Kidney (tissue), 22 donors: ENCODE data around the gene TTC39C. TPM values are rescaled to one million over a fixed set of nuclear protein-coding genes. Genes with fewer than 3 reads are reported as not detected.

ENCODE experiments used
- DNase-seq, 5 donors: peaks; one replicate each; pipeline ENCODE4 v3.0.0-alpha.2; 2013 to 2020
- FAIRE-seq: peaks from 2 replicates; lab custom pipeline; 2012; peaks lifted over from hg19 to GRCh38; lab: Jason Lieb, UNC
- H3K27ac ChIP-seq, 2 donors: one replicate each; pipeline ENCODE4 v1.7.0; 2013; ENCODE audit warnings: low read depth in 2 of 2, low read length in 2 of 2, inconsistent platforms in 1 of 2
- H3K27me3 ChIP-seq: one replicate; pipeline ENCODE4 v1.7.1; 2013; ENCODE audit warnings: low read length, inconsistent platforms; ENCODE audit not compliant: control insufficient read depth, insufficient read depth
- H3K36me3 ChIP-seq, 3 donors: one replicate each; pipeline versions ENCODE4 v1.7.0 to v1.7.1; 2013; ENCODE audit warnings: low read length in 3 of 3, control low read depth in 1 of 3, inconsistent platforms in 1 of 3; ENCODE audit not compliant: insufficient read depth in 3 of 3, control insufficient read depth in 2 of 3
- H3K4me1 ChIP-seq, 3 donors: one replicate each; pipeline versions ENCODE4 v1.7.0 to v1.7.1; 2013; ENCODE audit warnings: low read length in 3 of 3, inconsistent platforms in 1 of 3, low read depth in 1 of 3; ENCODE audit not compliant: control insufficient read depth in 2 of 3, insufficient read depth in 2 of 3
- H3K4me3 ChIP-seq, 3 donors: one replicate each; pipeline versions ENCODE4 v1.7.0 to v1.8.1; 2013; ENCODE audit warnings: low read length in 3 of 3, control low read depth in 1 of 3, inconsistent platforms in 1 of 3
- H3K9ac ChIP-seq, 3 donors: one replicate each; pipeline versions ENCODE4 v1.7.0 to v1.7.1; 2013; ENCODE audit warnings: low read length in 3 of 3, control low read depth in 1 of 3, inconsistent platforms in 1 of 3
- H3K9me3 ChIP-seq, 3 donors: one replicate each; pipeline versions ENCODE4 v1.7.0 to v1.7.1; 2013; ENCODE audit warnings: low read length in 3 of 3, control low read depth in 1 of 3, inconsistent platforms in 1 of 3; ENCODE audit not compliant: control insufficient read depth in 2 of 3, insufficient read depth in 1 of 3
- intact Hi-C: fragments of 100-400 bp; cut with DNase I; formaldehyde crosslinking; loops from one replicate; pipeline ENCODE4 v1.11.1; 2022
- long read RNA-seq, 10 donors: library from polyadenylated mRNA in 1 of 10; unstranded in 1 of 10; transcript quantifications; one replicate each; pipeline ENCODE4 v2.0.0 and lab custom pipeline, GENCODE V29; 2021 to 2026
- polyA plus RNA-seq: library from polyadenylated mRNA; stranded (reverse); fragments of 350-450 nt; fragmentation: Illumina TruSeq; extraction: RNeasy Lipid Tissue Mini Kit (QIAGEN cat#74804); gene quantifications from one replicate; pipeline ENCODE4 v1.2.3, GENCODE V29; 2014; ENCODE audit warnings: low read depth, low replicate concordance; ENCODE audit not compliant: insufficient read depth
- total RNA-seq: library from RNA; stranded (reverse); fragmentation: NEBNext Ultra II Directional; extraction: Animal tissue kit (Norgen Biotek cat#: 25700); gene quantifications from one replicate; pipeline ENCODE4 v1.2.1, GENCODE V29; 2021
- TF ChIP-seq, protein P1 (sequence below): IDR thresholded peaks from 3 replicates; pipeline ENCODE4 v1.5.1; 2012; ENCODE audit warnings: mild to moderate bottlenecking, moderate library complexity, borderline replicate concordance; ENCODE audit not compliant: insufficient read depth; ENCODE audit errors: extremely low read depth
- donor health status: control.
- donor health status: control.
- donor health status: control.
- donor health status: control.
- donor health status: control.
- donor health status: DM: yes; HTN: yes; CAD: no.
- donor health status: Normal renal cell carcinoma (clear cell type).

TTC39C gene
- total RNA-seq = 17.4 TPM
- polyA plus RNA-seq = 2.8 TPM
- long read RNA-seq, donor 1, partial matches to known transcripts = 0 of 2 reads
- long read RNA-seq, donor 1, other reads (novel, unspliced or antisense) = 0 of 2 reads
- long read RNA-seq, donor 2 = 0 reads
- long read RNA-seq, donor 3, partial matches to known transcripts = 0 of 1 reads
- long read RNA-seq, donor 3, other reads (novel, unspliced or antisense) = 0 of 1 reads
- long read RNA-seq, donor 4, partial matches to known transcripts = 0 of 2 reads
- long read RNA-seq, donor 4, other reads (novel, unspliced or antisense) = 0 of 2 reads
- long read RNA-seq, donor 5, partial matches to known transcripts = 0 of 1 reads
- long read RNA-seq, donor 5, other reads (novel, unspliced or antisense) = 0 of 1 reads
- long read RNA-seq, donor 6 = 0 reads
- long read RNA-seq, donor 7, partial matches to known transcripts = 1 of 10 reads
- long read RNA-seq, donor 7, other reads (novel, unspliced or antisense) = 4 of 10 reads
- long read RNA-seq, donor 8, partial matches to known transcripts = 0 of 2 reads
- long read RNA-seq, donor 8, other reads (novel, unspliced or antisense) = 0 of 2 reads
- long read RNA-seq, donor 9, partial matches to known transcripts = 0 of 2 reads
- long read RNA-seq, donor 9, other reads (novel, unspliced or antisense) = 0 of 2 reads
- long read RNA-seq, donor 10, partial matches to known transcripts = 0 of 1 reads
- long read RNA-seq, donor 10, other reads (novel, unspliced or antisense) = 0 of 1 reads

DNA sequence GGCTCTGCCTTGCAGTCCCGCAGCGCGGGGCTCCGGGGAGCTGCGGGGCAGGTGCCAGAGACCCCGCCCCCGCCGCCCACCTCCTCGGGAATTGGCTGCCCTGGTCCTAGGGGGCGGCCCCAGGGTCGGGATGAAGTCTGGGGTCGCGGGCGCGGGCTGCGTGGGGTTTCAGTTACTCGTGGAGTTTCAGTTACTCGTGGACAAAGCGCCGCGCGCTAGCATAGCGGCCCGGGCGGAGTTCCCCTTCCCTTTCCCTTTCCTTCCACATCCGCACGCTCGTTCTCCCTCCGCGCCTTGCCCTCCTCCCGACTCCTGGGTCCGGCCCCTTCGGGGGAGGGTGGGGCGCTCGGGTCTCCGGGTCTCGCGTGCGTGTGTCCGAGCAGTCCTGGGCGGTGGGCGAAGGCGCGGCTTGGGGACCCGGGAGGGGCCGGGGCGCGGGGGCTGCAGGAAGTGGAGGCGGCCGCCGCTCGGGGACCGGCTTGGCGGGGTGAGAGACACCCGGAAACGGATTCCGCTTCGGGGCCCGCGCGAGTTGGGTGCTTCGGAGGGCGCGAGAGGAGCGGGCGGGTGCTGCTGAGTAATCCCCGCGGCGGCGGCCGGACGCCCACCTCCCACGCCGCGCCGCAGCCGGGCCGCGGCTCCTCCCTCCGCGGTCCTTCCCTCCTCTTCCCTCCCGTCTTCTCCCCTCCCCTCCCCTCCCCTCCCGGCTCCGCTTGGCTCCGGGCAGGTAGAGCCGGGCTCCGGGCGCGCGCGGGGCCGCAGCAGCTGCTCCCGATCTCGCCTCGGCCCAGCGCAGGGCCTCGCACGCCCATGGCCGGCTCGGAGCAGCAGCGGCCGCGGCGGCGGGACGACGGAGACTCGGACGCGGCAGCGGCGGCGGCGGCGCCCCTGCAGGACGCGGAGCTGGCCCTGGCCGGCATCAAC, at the start of gene TTC39C:
Gene TTC39C (plus strand): TSS at position 693 of the 924 bp plus-strand sequence. CDS start 118 bp downstream, at position 811.
- peak within 1 kb of the TSS; percentile 27 to 50 for H3K27ac ChIP-seq
- TF ChIP-seq, protein P1, sequence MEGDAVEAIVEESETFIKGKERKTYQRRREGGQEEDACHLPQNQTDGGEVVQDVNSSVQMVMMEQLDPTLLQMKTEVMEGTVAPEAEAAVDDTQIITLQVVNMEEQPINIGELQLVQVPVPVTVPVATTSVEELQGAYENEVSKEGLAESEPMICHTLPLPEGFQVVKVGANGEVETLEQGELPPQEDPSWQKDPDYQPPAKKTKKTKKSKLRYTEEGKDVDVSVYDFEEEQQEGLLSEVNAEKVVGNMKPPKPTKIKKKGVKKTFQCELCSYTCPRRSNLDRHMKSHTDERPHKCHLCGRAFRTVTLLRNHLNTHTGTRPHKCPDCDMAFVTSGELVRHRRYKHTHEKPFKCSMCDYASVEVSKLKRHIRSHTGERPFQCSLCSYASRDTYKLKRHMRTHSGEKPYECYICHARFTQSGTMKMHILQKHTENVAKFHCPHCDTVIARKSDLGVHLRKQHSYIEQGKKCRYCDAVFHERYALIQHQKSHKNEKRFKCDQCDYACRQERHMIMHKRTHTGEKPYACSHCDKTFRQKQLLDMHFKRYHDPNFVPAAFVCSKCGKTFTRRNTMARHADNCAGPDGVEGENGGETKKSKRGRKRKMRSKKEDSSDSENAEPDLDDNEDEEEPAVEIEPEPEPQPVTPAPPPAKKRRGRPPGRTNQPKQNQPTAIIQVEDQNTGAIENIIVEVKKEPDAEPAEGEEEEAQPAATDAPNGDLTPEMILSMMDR = no peak
- peak within 1 kb of the TSS; percentile 25 to 36 (median 34) for H3K9ac ChIP-seq
- peaks cover 0 to 4% (median 4%) of the 10 kb centered on the region in 3 donors for H3K4me1 ChIP-seq
- no peak for FAIRE-seq
- peak within 1 kb of the TSS; percentile 52 to 66 (median 58) for H3K4me3 ChIP-seq
- no peaks in the 10 kb centered on the region for H3K27me3 ChIP-seq
- no peaks in the 10 kb centered on the region for H3K9me3 ChIP-seq
- intact Hi-C loops = no loop called here
- DNase-seq = peak; percentile 75 to 92 (median 84)
- no peaks in the 10 kb centered on the region for H3K36me3 ChIP-seq

GRCh38 chr18:23966909-23967308, 47.6 kb upstream of the TTC39C start:
- FAIRE-seq (no peak), DNase-seq (no peak)
- H3K27me3 ChIP-seq = no peaks in the 10 kb centered on the region
- H3K9ac ChIP-seq = no peak overlapping the region
- peaks cover 0 to 15% (median 11%) of the 10 kb centered on the region in 3 donors for H3K4me1 ChIP-seq
- TF ChIP-seq, protein P1 = no peak
- no peaks in the 10 kb centered on the region for H3K9me3 ChIP-seq
- H3K36me3 ChIP-seq = no peaks in the 10 kb centered on the region
- intact Hi-C loops = no loop called here
- H3K27ac ChIP-seq = no peak overlapping the region
- no peak overlapping the region for H3K4me3 ChIP-seq

DNA sequence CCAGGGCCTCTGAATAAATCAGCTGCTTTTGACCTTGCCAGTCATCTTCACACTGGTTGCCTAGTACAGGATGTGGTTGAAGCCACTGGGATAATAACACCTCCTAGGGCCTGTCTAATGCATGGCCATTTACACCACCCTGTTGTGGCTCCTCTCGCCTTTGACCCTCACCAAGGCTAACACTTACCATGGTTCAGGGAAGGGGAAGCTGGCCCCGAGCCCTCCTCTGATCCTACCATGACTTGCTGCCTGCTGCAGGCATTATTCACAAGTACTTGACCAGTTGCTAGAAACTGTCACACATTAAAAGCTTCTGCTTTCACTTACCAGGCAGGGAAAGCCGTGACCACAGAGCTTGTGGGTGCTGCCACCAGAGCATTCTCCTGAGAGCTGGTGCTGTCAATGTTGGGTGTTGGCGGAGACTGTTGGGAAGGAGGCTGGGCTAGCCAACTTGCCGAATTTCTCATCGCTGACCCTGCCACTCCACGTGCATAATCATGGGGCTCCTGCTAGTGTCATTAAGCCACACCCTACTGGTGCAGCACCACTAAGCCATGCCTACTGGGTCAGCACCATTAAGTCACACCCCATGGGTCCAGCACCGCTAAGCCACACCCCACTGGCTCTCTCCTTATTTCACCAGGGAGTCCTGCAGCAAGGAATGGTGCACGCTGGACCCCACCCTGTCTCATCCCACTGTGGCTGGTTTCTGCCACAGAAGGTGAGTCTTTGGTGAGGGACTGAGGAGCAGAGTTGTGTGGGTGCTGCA, 47.0 kb upstream of the TTC39C start:
- intact Hi-C loops = no loop called here
- peaks cover 0 to 15% (median 11%) of the 10 kb centered on the region in 3 donors for H3K4me1 ChIP-seq
- TF ChIP-seq, protein P1 = no peak
- H3K36me3 ChIP-seq = no peaks in the 10 kb centered on the region
- DNase-seq (no peak), FAIRE-seq (no peak)
- H3K9me3 ChIP-seq = no peaks in the 10 kb centered on the region
- H3K9ac ChIP-seq = no peak overlapping the region
- H3K4me3 ChIP-seq = no peak overlapping the region
- H3K27ac ChIP-seq = no peak overlapping the region
- no peaks in the 10 kb centered on the region for H3K27me3 ChIP-seq
